ENCODE measurements around the gene GFM1.

DNA sequence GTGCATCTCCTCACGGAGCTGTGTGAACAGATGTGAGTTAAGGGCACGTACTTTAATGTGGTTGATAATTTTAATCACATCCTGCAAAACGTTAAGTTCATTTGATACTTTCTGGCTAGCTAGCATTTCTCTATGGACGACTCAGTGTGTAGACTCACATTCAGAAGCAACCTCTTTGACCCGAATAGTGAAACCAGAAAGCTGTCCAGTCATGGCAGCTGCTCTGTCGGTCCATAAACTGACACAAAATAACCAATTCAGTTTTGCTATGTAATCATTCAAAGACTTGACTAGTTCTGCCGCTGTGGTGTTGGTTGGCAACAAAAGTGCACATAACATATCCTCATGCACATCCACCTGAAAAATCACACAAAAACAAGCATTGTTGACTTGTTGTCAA lies 3.7 kb upstream of the GFM1 start:
- TF ChIP-seq EZH2phosphoT487 (conservative IDR thresholded peaks at IDR 0.05; ENCODE audit: low read length) (no peak), CTCF (IDR thresholded peaks at IDR 0.05; ENCODE audit: insufficient read depth, low read length, poor library complexity, severe bottlenecking) (no peak)
